GM12864 (cell line): ENCODE data around the gene GAS2L2.
A peak's percentile ranks its signal among the peaks of the same experiment; 100 is the strongest.

Experiments
- DNase-seq: peaks from one replicate; pipeline ENCODE4 v3.0.0-alpha.2; 2011; ENCODE audit warnings: low read depth
- H3K4me3 ChIP-seq: 2 replicates; pipeline ENCODE4 v1.5.1; 2011; ENCODE audit warnings: mild to moderate bottlenecking, low read depth, low read length, control low read depth
- CTCF ChIP-seq: IDR thresholded peaks from 2 replicates; pipeline ENCODE4 v1.5.1; 2011; ENCODE audit warnings: low read depth, mild to moderate bottlenecking, moderate library complexity, low read length, control low read depth, inconsistent platforms; ENCODE audit errors: missing control alignments

Gene GAS2L2

DNA sequence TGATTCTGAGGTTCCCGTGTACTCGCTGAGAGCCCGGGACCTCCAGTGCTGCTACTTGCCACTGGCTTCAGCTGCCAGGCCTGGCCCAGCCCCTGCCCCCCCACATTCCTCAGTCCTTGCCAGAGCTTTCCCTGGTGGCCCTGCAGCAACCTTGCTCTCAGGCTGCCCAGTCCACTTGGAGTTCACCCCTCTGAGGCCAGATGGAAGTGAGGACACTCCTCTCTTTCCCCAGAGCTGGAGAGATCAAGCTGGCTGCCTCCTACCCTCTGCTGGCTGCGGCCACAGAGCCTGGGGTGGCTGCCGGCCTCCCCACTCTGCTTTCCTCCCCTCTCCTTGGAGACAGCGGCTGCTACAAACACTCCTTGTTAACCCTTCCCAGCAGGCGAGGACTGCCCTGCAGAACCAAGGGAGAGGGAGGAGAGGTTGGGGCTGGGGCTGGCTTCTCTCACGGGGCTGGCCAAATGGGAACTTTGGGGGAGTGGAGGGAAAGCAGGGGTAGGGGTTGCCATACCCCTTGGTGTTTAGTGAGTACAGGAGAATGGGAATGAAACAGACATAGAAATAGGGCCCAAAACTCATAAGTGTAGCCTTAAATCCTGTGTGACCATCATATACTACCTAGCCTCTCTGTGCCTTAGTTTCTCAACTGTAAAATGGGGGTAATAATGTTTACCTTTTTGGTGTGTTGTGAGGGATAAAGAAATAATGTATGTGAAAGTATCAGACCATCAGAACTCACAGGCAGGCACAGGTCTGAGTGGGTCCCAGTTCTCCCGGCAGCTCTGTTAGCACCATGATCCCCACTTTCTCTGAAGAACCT is at the start of gene GAS2L2:
Gene GAS2L2, minus strand, starts transcription at position 295 of the 820 bp plus-strand sequence. CDS start 389 bp downstream, outside the sequence.
- no peak for TF ChIP-seq CTCF
- DNase-seq: no peak
- H3K4me3 ChIP-seq: no peak within 1 kb of the TSS

GRCh38 chr17:35801583-35802224 is 48.7 kb upstream of the GAS2L2 start:
- no peak for TF ChIP-seq CTCF
- H3K4me3 ChIP-seq: no peak overlapping the region
- DNase-seq: no peak

DNA sequence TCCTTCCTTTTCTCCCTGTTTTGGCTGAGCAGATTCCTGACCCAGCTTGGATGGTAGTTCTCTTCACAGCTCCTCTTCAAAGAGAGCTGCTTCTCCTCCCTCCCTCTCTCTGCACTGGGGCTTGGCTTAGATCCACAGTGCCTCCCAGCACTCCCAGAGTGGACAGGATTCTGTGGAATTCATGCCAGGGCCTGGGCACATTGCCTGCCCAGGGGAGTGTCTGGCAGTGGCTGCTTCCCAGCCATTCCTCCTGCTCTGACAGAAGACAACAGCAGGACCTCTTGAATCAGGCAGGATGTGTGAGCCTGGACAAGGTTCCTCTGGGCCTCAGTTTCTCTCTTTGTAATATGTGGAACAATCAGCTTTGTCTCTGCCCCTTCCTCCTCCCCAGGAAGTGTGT is 46.9 kb upstream of the GAS2L2 start:
- H3K4me3 ChIP-seq: no peak overlapping the region
- no peak for TF ChIP-seq CTCF
- DNase-seq: no peak

- no peak for DNase-seq
- H3K4me3 ChIP-seq: no peak overlapping the region
- no peak for TF ChIP-seq CTCF
Observed at GRCh38 chr17:35797918-35798317, 44.9 kb upstream of the GAS2L2 start.

DNA sequence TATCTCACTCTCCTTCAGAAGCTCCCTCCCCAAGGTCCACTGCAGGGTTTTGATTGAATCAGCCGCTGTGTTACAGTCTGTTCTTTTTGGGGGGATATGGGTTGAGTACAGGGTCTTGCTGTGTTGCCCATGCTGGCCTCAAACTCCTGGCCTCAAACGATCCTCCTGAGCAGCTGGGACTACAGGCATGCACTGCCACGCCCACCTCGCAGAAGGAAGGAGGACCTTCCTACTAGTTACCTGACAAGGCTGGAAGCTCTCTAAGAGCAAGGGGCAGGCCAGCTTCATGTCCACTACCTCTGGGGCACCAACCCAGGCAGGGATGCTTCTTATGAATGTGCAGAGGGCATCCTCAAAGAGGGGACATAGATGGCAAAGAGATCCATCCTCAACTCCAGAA is 44.3 kb upstream of the GAS2L2 start:
- H3K4me3 ChIP-seq: no peak overlapping the region
- no peak for DNase-seq
- TF ChIP-seq CTCF: no peak

GRCh38 chr17:35796942-35797341 is 43.9 kb upstream of the GAS2L2 start:
- no peak for DNase-seq
- no peak overlapping the region for H3K4me3 ChIP-seq
- no peak for TF ChIP-seq CTCF

GRCh38 chr17:35795871-35796265 is 42.8 kb upstream of the GAS2L2 start:
- H3K4me3 ChIP-seq: peak overlapping the region; percentile 37
- no peak for TF ChIP-seq CTCF
- DNase-seq: no peak
